Measurements from ENCODE around the gene HNMT.
A peak's percentile ranks its signal among the peaks of the same experiment; 100 is the strongest.

Gene HNMT

GRCh38 chr2:138000796-138001195, 36.5 kb downstream of the HNMT start:
- DNase-seq (ENCODE audit: extremely low spot score, insufficient read length, low read depth) (no peak), FAIRE-seq (no peak)

GRCh38 chr2:138003411-138003810, 39.1 kb downstream of the HNMT start:
- no peak for FAIRE-seq
- DNase-seq (ENCODE audit: extremely low spot score, insufficient read length, low read depth): no peak

GRCh38 chr2:138007431-138007830, 43.2 kb downstream of the HNMT start:
- no peak for FAIRE-seq
- DNase-seq (ENCODE audit: extremely low spot score, insufficient read length, low read depth): no peak

DNA sequence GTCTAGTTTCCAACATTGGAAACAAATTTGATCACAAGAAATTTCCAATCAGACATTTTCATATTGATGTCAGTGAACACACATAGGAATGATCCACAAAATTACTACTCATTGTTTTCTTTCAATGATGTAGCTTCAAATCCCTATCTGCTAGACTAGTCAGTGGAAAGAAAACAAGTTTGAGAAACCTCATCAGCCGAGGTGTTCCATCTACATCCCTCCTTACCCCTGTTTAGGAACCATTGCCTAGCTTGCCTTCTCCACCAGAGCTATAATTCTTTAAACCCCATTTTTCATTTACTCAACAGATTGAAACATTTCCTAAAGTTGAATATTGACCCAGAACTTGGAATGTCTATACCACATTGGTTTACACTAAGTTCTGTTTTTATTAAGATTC, 45.3 kb downstream of the HNMT start:
- DNase-seq (ENCODE audit: extremely low spot score, insufficient read length, low read depth): no peak
- no peak for FAIRE-seq

DNA sequence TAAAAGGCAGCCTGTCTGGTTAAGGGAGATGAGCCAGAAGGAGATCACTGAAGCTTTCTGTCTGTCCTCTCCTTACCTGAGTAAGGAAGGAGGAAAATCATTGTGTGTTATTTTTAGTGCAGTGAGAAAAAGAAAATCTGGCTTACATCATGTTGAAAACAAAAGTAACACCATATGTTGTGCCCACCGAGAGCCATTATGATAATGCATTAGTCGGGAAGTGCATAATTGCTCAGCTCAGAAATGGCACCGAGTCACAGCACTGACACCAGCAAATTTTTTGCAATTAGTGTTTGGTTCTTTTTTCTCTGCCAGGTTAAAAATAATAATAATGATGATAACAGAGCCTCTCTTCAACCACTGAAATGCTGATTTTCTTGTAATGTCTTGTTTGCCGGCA, 46.6 kb downstream of the HNMT start:
- no peak for FAIRE-seq
- DNase-seq (ENCODE audit: extremely low spot score, insufficient read length, low read depth): no peak

DNA sequence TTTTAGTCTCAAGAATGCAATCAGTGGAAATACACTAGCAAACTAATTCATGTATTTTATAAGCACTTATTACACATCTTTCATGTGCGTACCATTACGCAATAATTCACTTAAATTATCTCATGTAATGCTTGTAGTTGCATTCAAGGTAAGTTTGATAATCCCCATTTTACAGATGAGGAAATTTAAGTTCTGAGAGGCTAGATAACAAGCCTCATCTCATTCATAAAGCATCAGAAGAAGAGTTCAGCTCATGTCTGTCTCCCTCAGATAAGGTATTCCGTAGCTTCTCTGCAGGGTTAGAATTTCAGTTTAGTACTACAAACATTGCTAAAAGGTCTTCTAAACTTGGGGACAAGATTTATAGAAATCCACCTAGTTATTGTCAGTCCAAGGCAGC, 47.8 kb downstream of the HNMT start:
- FAIRE-seq (no peak), DNase-seq (ENCODE audit: extremely low spot score, insufficient read length, low read depth) (no peak)

GRCh38 chr2:138012968-138013367, 48.7 kb downstream of the HNMT start:
- FAIRE-seq: no peak

DNA sequence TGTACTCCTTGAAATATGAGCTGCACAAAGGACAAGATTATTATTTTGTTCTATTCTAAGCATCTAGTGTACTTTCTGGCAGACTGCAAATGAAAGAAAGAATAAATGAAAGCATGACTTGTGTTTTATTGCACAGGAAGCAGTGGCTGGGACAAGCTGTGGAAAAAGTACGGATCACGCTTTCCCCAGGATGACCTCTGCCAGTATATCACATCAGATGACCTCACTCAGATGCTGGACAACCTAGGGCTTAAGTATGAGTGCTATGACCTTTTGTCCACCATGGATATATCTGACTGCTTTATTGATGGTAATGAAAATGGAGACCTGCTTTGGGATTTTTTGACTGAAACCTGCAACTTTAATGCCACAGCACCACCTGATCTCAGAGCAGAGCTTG, 49.4 kb downstream of the HNMT start:
- no peak for FAIRE-seq
- DNase-seq (ENCODE audit: extremely low spot score, insufficient read length, low read depth): no peak

More at GRCh38 chr2:138012968-138013367, 48.7 kb downstream of the HNMT start:
- no peak for DNase-seq (ENCODE audit: extremely low spot score, insufficient read length, low read depth)

- FAIRE-seq (no peak), DNase-seq (ENCODE audit: extremely low spot score, insufficient read length, low read depth) (no peak)
These were observed 51.2 kb downstream of the HNMT start for GRCh38 chr2:138015494-138015893.

DNA sequence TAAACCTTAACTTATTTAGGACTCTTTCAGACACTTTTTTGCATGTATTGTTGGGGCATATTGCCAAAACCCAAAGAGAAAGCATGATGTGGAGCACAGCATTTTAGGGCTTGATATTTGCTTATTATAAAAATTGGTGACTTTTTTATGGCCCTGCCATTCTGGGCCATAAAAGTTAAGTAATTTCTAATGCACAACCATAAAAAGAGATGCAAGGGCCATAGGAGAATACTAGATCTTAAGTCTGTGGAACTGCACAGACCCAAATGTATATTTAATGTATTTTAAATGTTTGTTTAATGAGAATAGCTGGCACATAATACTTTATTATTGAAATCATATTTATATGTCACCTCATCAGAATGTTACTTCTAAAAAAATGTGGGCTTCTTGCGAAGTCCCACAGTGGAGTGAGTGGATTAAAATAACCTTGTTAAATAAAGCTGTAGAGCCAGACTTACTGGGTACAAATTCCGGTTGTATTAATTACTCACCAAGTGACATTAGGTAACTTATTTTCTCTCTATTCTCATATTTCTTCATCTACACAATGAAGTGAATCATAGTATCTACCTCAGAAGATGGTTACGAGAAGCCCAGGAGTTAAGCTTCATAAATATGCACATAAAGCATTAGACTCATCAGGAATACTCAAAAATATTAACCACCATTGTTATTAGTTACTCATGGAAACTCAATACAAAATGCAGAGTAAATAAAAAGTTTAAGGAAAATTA, 52.2 kb downstream of the HNMT start:
- FAIRE-seq: no peak
- DNase-seq (ENCODE audit: extremely low spot score, insufficient read length, low read depth): no peak

GRCh38 chr2:138017824-138018223, 53.6 kb downstream of the HNMT start:
- FAIRE-seq (no peak), DNase-seq (ENCODE audit: extremely low spot score, insufficient read length, low read depth) (no peak)

DNA sequence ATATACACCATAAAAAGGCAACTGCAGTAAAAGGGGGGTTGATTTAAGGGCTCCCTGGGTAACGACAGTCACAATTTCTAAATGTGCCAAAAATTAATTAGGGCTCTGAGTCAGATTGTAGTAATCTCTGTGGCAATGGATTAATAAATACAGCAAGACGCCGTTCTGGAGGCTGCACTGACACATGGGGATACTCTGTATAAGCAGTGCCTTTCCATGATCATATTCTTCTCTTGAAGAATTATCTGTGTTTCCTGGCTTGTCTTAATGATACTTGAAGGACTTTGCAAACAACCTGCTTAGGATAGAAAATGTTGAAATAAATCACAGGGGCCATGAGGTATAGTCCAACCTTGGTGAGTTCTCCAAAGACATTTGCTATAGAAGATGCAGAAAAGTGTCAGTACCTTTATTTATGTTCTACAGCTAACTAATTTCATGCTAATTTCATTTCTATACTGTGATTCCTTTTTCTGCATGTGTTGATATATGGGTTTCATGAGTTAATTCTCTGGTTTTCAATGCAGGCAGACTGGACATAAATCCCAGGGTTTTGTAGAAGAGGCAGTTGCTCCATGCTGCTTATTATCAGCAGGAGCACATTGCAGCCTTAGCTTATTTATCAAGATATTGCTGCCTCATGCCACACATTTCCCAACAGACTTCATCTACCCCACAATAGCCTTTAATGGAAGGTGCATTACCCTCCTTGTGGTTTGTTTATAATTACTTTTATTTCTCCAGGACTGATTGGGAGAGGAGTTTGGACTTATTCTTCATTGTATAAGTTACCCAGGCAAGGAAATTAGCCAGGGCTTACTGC, 54.8 kb downstream of the HNMT start:
- no peak for FAIRE-seq

GRCh38 chr2:138020432-138020831, 56.2 kb downstream of the HNMT start:
- DNase-seq (ENCODE audit: extremely low spot score, insufficient read length, low read depth) (no peak), FAIRE-seq (no peak)

More for the DNA sequence above, 54.8 kb downstream of the HNMT start:
- no peak for DNase-seq (ENCODE audit: extremely low spot score, insufficient read length, low read depth)

GRCh38 chr2:138021154-138021553, 56.9 kb downstream of the HNMT start:
- DNase-seq (ENCODE audit: extremely low spot score, insufficient read length, low read depth) (no peak), FAIRE-seq (no peak)

GRCh38 chr2:138023298-138023697, 59.0 kb downstream of the HNMT start:
- no peak for FAIRE-seq
- no peak for DNase-seq (ENCODE audit: extremely low spot score, insufficient read length, low read depth)

DNA sequence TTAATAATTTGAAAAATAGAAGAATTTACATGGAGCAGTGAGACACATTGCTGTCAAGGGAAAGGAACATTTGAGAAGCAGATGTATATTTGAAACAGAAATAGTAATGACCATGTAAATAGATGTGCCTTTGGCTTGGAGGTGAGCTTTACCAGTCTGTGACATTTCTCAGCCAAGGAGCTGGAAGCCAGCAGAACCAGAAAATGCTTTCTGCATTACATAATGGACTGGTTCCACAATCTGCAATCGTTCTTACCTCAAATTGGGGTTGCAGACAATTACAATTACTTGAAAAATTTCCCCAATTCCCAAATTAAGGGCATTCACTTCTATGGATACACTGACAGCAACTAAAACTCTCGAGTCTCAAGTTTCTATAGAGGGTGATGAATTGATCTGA, 59.7 kb downstream of the HNMT start:
- no peak for DNase-seq (ENCODE audit: extremely low spot score, insufficient read length, low read depth)

GRCh38 chr2:138026111-138027020, 62.1 kb downstream of the HNMT start:
- FAIRE-seq: no peak
- DNase-seq (ENCODE audit: extremely low spot score, insufficient read length, low read depth): no peak

More for the DNA sequence above, 59.7 kb downstream of the HNMT start:
- no peak for FAIRE-seq

DNA sequence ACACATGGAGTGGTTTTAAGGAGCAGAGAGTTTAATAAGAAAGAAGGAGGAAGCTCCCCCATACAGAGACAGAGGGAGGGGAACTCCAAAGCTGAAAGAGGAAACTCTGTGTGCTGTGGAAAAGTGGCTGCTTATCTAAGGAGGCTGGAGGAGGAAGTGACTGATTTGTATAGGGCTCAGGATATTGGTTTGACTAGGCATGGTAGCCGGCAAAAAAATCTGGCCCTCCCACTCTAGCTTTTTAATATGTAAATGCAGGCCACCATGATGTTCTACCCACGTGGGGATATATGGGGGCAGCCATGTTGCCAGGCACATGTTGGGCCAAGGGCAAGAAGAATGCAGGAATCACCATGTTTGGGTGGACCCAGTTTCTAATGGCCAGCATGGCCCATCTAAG, 64.3 kb downstream of the HNMT start:
- DNase-seq (ENCODE audit: extremely low spot score, insufficient read length, low read depth) (no peak), FAIRE-seq (no peak)

GRCh38 chr2:138029276-138029675, 65.0 kb downstream of the HNMT start:
- DNase-seq (ENCODE audit: extremely low spot score, insufficient read length, low read depth): no peak
- no peak for FAIRE-seq

DNA sequence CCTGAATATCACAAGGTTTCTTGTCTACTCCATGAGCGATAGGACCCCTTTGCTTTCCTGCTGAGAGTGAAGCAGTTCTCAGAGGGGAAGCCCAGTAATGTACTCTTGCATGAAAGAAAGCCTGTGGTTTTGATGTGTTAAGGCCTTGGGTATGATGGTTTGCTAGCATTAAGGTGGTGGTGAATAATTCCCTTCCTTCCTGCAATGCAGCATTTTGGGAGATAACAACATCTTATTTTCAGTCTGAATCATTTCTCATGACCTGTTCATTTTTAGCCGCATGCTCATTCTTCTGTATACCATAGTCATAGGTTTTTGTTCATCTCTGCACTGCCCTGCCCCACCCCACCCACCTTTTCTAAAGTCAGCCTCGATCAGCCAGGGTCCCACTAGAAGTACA, 66.2 kb downstream of the HNMT start:
- peak; percentile 56 for FAIRE-seq
- no peak for DNase-seq (ENCODE audit: extremely low spot score, insufficient read length, low read depth)

Measured in GM18507 (cell line).